Ishikawa (cell line): ENCODE measurements around the gene FOXM1.

ENCODE experiments used
- CEBPB ChIP-seq: IDR thresholded peaks from 2 replicates; pipeline ENCODE4 v1.6.1; 2012
- CREB1 ChIP-seq: IDR thresholded peaks from 2 replicates; pipeline ENCODE4 v1.6.1; 2012; ENCODE audit warnings: low read depth
- EGR1 ChIP-seq: IDR thresholded peaks from 2 replicates; pipeline ENCODE4 v1.6.1; 2012
- EP300 ChIP-seq: IDR thresholded peaks from 2 replicates; pipeline ENCODE4 v1.6.1; 2012; ENCODE audit warnings: borderline replicate concordance
- FOXM1 ChIP-seq: IDR thresholded peaks from 2 replicates; pipeline ENCODE4 v1.6.1; 2012; ENCODE audit warnings: low read depth, borderline replicate concordance
- NFIC ChIP-seq: IDR thresholded peaks from 2 replicates; pipeline ENCODE4 v1.6.1; 2012
- RAD21 ChIP-seq: IDR thresholded peaks from 2 replicates; pipeline ENCODE4 v1.6.1; 2012; ENCODE audit warnings: low read depth
- REST ChIP-seq: IDR thresholded peaks from 2 replicates; pipeline ENCODE4 v1.6.1; 2012; ENCODE audit warnings: low read depth, mild to moderate bottlenecking
- TAF1 ChIP-seq: IDR thresholded peaks from 2 replicates; pipeline ENCODE4 v1.6.1; 2012; ENCODE audit warnings: low read depth, mild to moderate bottlenecking
- TCF12 ChIP-seq: IDR thresholded peaks from 2 replicates; pipeline ENCODE4 v1.6.1; 2012; ENCODE audit warnings: low read depth
- TEAD4 ChIP-seq: IDR thresholded peaks from 2 replicates; pipeline ENCODE4 v1.6.1; 2012
- YY1 ChIP-seq: IDR thresholded peaks from 2 replicates; pipeline ENCODE4 v1.6.1; 2012; ENCODE audit warnings: low read depth
- ZBTB7A ChIP-seq: IDR thresholded peaks from 2 replicates; pipeline ENCODE4 v1.6.1; 2012; ENCODE audit warnings: low read depth
- TF ChIP-seq, protein P1 (sequence below): IDR thresholded peaks from 2 replicates; pipeline ENCODE4 v1.6.1; 2012

FOXM1 gene

DNA sequence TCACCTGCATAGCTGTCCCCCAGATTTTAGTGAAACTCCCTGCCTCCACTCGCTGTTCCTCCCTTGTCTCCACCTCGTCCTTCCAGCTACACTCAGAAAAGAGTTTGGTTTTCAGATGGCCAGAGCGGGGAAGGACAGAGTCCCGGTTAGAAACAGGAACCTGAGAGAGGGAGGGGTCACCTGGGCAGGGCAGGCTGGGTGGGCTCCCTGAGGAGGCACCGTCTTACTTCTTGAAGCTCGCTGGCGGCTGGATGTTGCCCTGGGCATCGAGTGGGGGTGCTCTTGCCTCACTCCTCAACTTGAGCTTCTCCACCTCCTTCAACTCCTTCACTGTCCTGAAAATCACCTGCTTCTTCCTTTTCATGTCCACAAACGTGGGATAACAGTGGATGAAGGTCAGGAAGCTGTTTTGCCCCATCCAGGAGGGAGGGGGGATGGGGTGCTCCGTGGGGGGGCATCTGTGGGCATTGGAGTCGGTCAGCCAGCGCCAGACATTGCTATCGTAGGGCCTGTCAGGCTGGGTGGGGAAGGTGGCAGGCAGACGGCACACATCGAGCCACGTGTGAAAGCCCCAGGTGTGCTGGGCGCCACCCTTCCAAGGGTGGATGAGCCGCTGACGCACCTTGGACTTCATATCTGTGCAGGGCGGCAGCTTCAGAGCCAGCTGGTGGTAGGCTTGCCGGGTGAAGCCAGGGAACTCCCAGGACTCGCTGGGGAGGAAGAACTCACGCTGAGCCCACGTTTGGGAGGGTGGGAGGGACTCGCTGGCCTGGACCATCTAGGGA lies 22.1 kb downstream of the FOXM1 start:
- TF ChIP-seq, protein P1, sequence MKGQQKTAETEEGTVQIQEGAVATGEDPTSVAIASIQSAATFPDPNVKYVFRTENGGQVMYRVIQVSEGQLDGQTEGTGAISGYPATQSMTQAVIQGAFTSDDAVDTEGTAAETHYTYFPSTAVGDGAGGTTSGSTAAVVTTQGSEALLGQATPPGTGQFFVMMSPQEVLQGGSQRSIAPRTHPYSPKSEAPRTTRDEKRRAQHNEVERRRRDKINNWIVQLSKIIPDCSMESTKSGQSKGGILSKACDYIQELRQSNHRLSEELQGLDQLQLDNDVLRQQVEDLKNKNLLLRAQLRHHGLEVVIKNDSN = no peak
- TF ChIP-seq RAD21 (no peak), ZBTB7A (no peak)

DNA sequence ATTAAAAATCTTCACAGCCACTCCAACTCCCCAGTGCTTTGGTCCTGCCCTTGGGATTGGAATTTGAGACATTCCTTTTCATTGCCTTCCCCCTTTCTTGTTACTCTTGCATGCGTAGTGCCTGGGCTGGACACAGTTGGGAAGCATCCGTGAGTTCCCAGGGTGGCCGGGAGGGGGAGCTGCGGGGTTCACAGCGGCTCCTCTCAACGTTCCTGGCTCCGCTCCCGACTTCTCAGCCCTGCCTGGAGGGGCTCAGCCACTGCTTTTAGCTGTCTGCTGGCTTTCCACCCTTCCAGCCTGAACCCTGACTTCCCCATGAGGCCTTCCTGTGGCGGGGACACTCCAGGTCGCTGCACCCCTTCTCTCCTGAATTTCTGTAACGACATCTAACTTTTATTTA lies 23.3 kb downstream of the FOXM1 start:
- TF ChIP-seq RAD21 = peak; percentile 48; the same call in 1 of the 2 replicates
- no peak for TF ChIP-seq CREB1

GRCh38 chr12:2851931-2852330 lies 25.0 kb downstream of the FOXM1 start:
- TF ChIP-seq YY1 (no peak), FOXM1 (no peak), EP300 (no peak), ZBTB7A (no peak), NFIC (no peak), TAF1 (no peak), RAD21 (no peak), TCF12 (no peak), CREB1 (no peak), EGR1 (no peak), REST (no peak), TEAD4 (no peak)
- TF ChIP-seq, protein P1 = no peak

GRCh38 chr12:2845280-2845679 lies 31.7 kb downstream of the FOXM1 start:
- TF ChIP-seq YY1 = no peak
- no peak for TF ChIP-seq REST
- no peak for TF ChIP-seq RAD21
- TF ChIP-seq CEBPB = no peak
- no peak for TF ChIP-seq FOXM1
- TF ChIP-seq TCF12 = no peak
- TF ChIP-seq, protein P1 = no peak
- TF ChIP-seq EP300 = no peak
- TF ChIP-seq ZBTB7A = no peak

GRCh38 chr12:2844786-2845185 lies 32.2 kb downstream of the FOXM1 start:
- TF ChIP-seq EP300 (no peak), FOXM1 (no peak), NFIC (no peak), TEAD4 (no peak), CREB1 (no peak), CEBPB (no peak), TCF12 (no peak), TAF1 (no peak), REST (no peak)
